Lower lobe of right lung (tissue), 2 donors: Measurements from ENCODE around the gene ARV1. TPM values are rescaled to one million over a fixed set of nuclear protein-coding genes. Genes with fewer than 3 reads are reported as not detected.

ENCODE experiments used
- ATAC-seq, 2 donors: fragments of 200-7000 bp; cut with Tn5 transposase; one replicate each; pipeline ENCODE4 v1.9.1; 2020 to 2022; ENCODE audit warnings: mild to moderate bottlenecking in 2 of 2, moderate library complexity in 2 of 2
- DNase-seq: peaks from one replicate; pipeline ENCODE4 v3.0.0-alpha.2; 2020
- H3K27ac ChIP-seq: fragments of 200-600 bp; one replicate; pipeline ENCODE4 v1.8.0; 2022
- H3K27me3 ChIP-seq: fragments of 200-600 bp; one replicate; pipeline ENCODE4 v1.8.0; 2022; ENCODE audit warnings: low read depth
- H3K36me3 ChIP-seq: fragments of 200-600 bp; one replicate; pipeline ENCODE4 v1.8.0; 2022; ENCODE audit warnings: mild to moderate bottlenecking
- H3K4me1 ChIP-seq: fragments of 200-600 bp; one replicate; pipeline ENCODE4 v1.8.0; 2022
- H3K4me3 ChIP-seq: fragments of 200-600 bp; one replicate; pipeline ENCODE4 v1.8.0; 2022; ENCODE audit warnings: mild to moderate bottlenecking
- H3K9me3 ChIP-seq: fragments of 200-600 bp; one replicate; pipeline ENCODE4 v1.8.0; 2022
- CTCF ChIP-seq: fragments of 200-600 bp; IDR thresholded peaks from one replicate; pipeline ENCODE4 v1.8.0; 2022; ENCODE audit warnings: antibody characterized with exemption, mild to moderate bottlenecking
- intact Hi-C: fragments of 100-400 bp; cut with DNase I; formaldehyde crosslinking; loops from one replicate; pipeline ENCODE4 v1.11.0; 2022
- total RNA-seq: library from RNA; stranded (reverse); fragmentation: NEBNext Ultra II Directional; extraction: Animal tissue kit (Norgen Biotek cat#: 25700); gene quantifications from one replicate; pipeline ENCODE4 v1.2.1, GENCODE V29; 2021
- donor health status: DM: no; HTN: yes; CAD: no; lungs with severe emphysema.

ARV1 gene
- total RNA-seq, 1 donor from 2014 or later, result 18.4 TPM

- ATAC-seq (no peak), DNase-seq (no peak)
- peaks cover 4% of the 10 kb centered on the region for H3K36me3 ChIP-seq
- intact Hi-C loops, result no loop called here
- no peaks in the 10 kb centered on the region for H3K9me3 ChIP-seq
- H3K4me3 ChIP-seq, result no peak overlapping the region
- H3K27ac ChIP-seq, result no peak overlapping the region
- no peaks in the 10 kb centered on the region for H3K4me1 ChIP-seq
- TF ChIP-seq CTCF, result no peak
- no peaks in the 10 kb centered on the region for H3K27me3 ChIP-seq
Observed at GRCh38 chr1:230966358-230966873, 12.5 kb upstream of the ARV1 start.

- no peak for DNase-seq
- Histone ChIP-seq H3K27me3 (no peaks in the 10 kb centered on the region), H3K4me1 (peaks cover 13% of the 10 kb centered on the region), H3K9me3 (no peaks in the 10 kb centered on the region), H3K4me3 (no peak overlapping the region), H3K36me3 (peaks cover 6% of the 10 kb centered on the region), H3K27ac (no peak overlapping the region)
- no peak for TF ChIP-seq CTCF
- no peak for ATAC-seq
- intact Hi-C loops, result no loop called here
Observed at GRCh38 chr1:230970432-230970831, 8.5 kb upstream of the ARV1 start.

- ATAC-seq (no peak), DNase-seq (no peak)
- H3K27me3 ChIP-seq, result no peaks in the 10 kb centered on the region
- intact Hi-C loops, result no loop called here
- peaks cover 20% of the 10 kb centered on the region for H3K4me1 ChIP-seq
- no peak for TF ChIP-seq CTCF
- no peak overlapping the region for H3K27ac ChIP-seq
- no peaks in the 10 kb centered on the region for H3K9me3 ChIP-seq
- H3K4me3 ChIP-seq, result no peak overlapping the region
- H3K36me3 ChIP-seq, result peaks cover 13% of the 10 kb centered on the region
Observed at GRCh38 chr1:230971771-230972170, 7.1 kb upstream of the ARV1 start.

GRCh38 chr1:230972855-230973271 lies 6.0 kb upstream of the ARV1 start:
- Histone ChIP-seq H3K4me1 (peaks cover 31% of the 10 kb centered on the region), H3K27ac (no peak overlapping the region), H3K36me3 (peaks cover 13% of the 10 kb centered on the region), H3K27me3 (no peaks in the 10 kb centered on the region), H3K9me3 (no peaks in the 10 kb centered on the region), H3K4me3 (no peak overlapping the region)
- intact Hi-C loops, result no loop called here
- ATAC-seq (peak; percentile 37 to 76), DNase-seq (no peak)
- TF ChIP-seq CTCF, result no peak

- intact Hi-C loops, result no loop called here
- peaks cover 47% of the 10 kb centered on the region for H3K4me1 ChIP-seq
- ATAC-seq (no peak), DNase-seq (no peak)
- H3K27me3 ChIP-seq, result no peaks in the 10 kb centered on the region
- no peak overlapping the region for H3K27ac ChIP-seq
- H3K36me3 ChIP-seq, result peaks cover 11% of the 10 kb centered on the region
- TF ChIP-seq CTCF, result no peak
- no peaks in the 10 kb centered on the region for H3K9me3 ChIP-seq
- H3K4me3 ChIP-seq, result no peak overlapping the region
Observed at GRCh38 chr1:230975636-230976035, 3.3 kb upstream of the ARV1 start.

GRCh38 chr1:230976360-230976759 lies 2.5 kb upstream of the ARV1 start:
- H3K4me1 ChIP-seq, result peaks cover 51% of the 10 kb centered on the region
- intact Hi-C loops, result no loop called here

More at GRCh38 chr1:230976360-230976759, 2.5 kb upstream of the ARV1 start:
- no peak overlapping the region for H3K27ac ChIP-seq
- no peaks in the 10 kb centered on the region for H3K27me3 ChIP-seq
- peaks cover 16% of the 10 kb centered on the region for H3K36me3 ChIP-seq
- TF ChIP-seq CTCF, result no peak
- no peak for DNase-seq
- ATAC-seq, result no peak
- H3K9me3 ChIP-seq, result no peaks in the 10 kb centered on the region
- no peak overlapping the region for H3K4me3 ChIP-seq
